ENCODE results near the gene TDG. TPM values are rescaled to one million over a fixed set of nuclear protein-coding genes. Genes with fewer than 3 reads are reported as not detected.
A peak's percentile ranks its signal among the peaks of the same experiment; 100 is the strongest.

The TDG gene
- total RNA-seq, 2 experiments from 2014 or later = 29.4 to 46.5 TPM

- peak overlapping the region; percentile 58 for H3K27ac Mint-ChIP-seq
- no peaks in the 10 kb centered on the region for H3K9me3 Mint-ChIP-seq (ENCODE audit: low read depth)
- CTCF ChIA-PET = interaction anchor here (0.7 to 2.3 kb wide), 4 partner anchors 9 to 26 kb away, joined by 3 to 12 read pairs (median 3); a partner anchor contains a TSS
- DNase-seq (no peak), ATAC-seq (no peak)
- H3K4me3 Mint-ChIP-seq = no peak overlapping the region
- H3K36me3 Mint-ChIP-seq = peaks cover 75% of the 10 kb centered on the region
- H3K27me3 Mint-ChIP-seq = no peaks in the 10 kb centered on the region
- peaks cover 48% of the 10 kb centered on the region for H3K4me1 Mint-ChIP-seq
Measured at GRCh38 chr12:103947871-103948555, 17.7 kb upstream of the TDG start.

- Mint-ChIP-seq H3K4me3 (no peak overlapping the region), H3K4me1 (peaks cover 55% of the 10 kb centered on the region), H3K36me3 (peaks cover 74% of the 10 kb centered on the region), H3K27me3 (no peaks in the 10 kb centered on the region), H3K27ac (peak overlapping the region; percentile 58), H3K9me3 (ENCODE audit: low read depth) (no peaks in the 10 kb centered on the region)
- DNase-seq = no peak
- CTCF ChIA-PET = interaction anchor here (1.3 to 2.3 kb wide), 3 partner anchors 11 to 20 kb away, joined by 3 to 12 read pairs (median 4); partner anchors contain the start of gene TDG
- ATAC-seq = no peak
Measured at GRCh38 chr12:103948746-103949406, 16.8 kb upstream of the TDG start.

- CTCF ChIA-PET = no interaction called here
- Mint-ChIP-seq H3K4me1 (peaks cover 65% of the 10 kb centered on the region), H3K9me3 (ENCODE audit: low read depth) (no peaks in the 10 kb centered on the region), H3K27me3 (no peaks in the 10 kb centered on the region), H3K27ac (peak overlapping the region; percentile 69), H3K36me3 (peaks cover 60% of the 10 kb centered on the region), H3K4me3 (no peak overlapping the region)
- no peak for DNase-seq
- ATAC-seq = no peak
Measured at GRCh38 chr12:103952497-103952896, 13.2 kb upstream of the TDG start.

GRCh38 chr12:103955811-103956508 lies 9.7 kb upstream of the TDG start:
- H3K4me1 Mint-ChIP-seq = peaks cover 47% of the 10 kb centered on the region
- ATAC-seq = no peak
- peak overlapping the region; percentile 95 for H3K27ac Mint-ChIP-seq
- no peaks in the 10 kb centered on the region for H3K27me3 Mint-ChIP-seq
- CTCF ChIA-PET = interaction anchor here (0.7 to 4.4 kb wide), 9 partner anchors 10 to 287 kb away, joined by 3 to 32 read pairs (median 3); partner anchors contain the start of genes HSP90B1 and TDG
- H3K9me3 Mint-ChIP-seq (ENCODE audit: low read depth) = no peaks in the 10 kb centered on the region
- DNase-seq = no peak
- peak overlapping the region; percentile 97 for H3K4me3 Mint-ChIP-seq
- H3K36me3 Mint-ChIP-seq = peaks cover 31% of the 10 kb centered on the region

GRCh38 chr12:103956509-103957027 lies 9.1 kb upstream of the TDG start:
- DNase-seq (peak; percentile 45), ATAC-seq (peak; percentile 25)
- CTCF ChIA-PET = interaction anchor here (0.7 to 4.4 kb wide), 9 partner anchors 9 to 152 kb away, joined by 3 to 32 read pairs (median 3); partner anchors contain the start of genes HSP90B1 and TDG
- Mint-ChIP-seq H3K27me3 (no peaks in the 10 kb centered on the region), H3K9me3 (ENCODE audit: low read depth) (no peaks in the 10 kb centered on the region), H3K27ac (peak overlapping the region; percentile 95), H3K36me3 (peaks cover 28% of the 10 kb centered on the region), H3K4me1 (peaks cover 46% of the 10 kb centered on the region), H3K4me3 (peak overlapping the region; percentile 97)

GRCh38 chr12:103957865-103958388 lies 7.7 kb upstream of the TDG start:
- H3K27ac Mint-ChIP-seq = peak overlapping the region; percentile 95
- peaks cover 19% of the 10 kb centered on the region for H3K36me3 Mint-ChIP-seq
- peaks cover 34% of the 10 kb centered on the region for H3K4me1 Mint-ChIP-seq
- H3K27me3 Mint-ChIP-seq = no peaks in the 10 kb centered on the region
- H3K4me3 Mint-ChIP-seq = peak overlapping the region; percentile 97
- no peak for ATAC-seq
- H3K9me3 Mint-ChIP-seq (ENCODE audit: low read depth) = no peaks in the 10 kb centered on the region
- CTCF ChIA-PET = interaction anchor here (3.1 kb wide), 1 partner anchor 29 kb away, joined by 9 read pairs; the partner anchor contains the start of gene HSP90B1
- no peak for DNase-seq

GRCh38 chr12:103958621-103959020 lies 7.1 kb upstream of the TDG start:
- CTCF ChIA-PET = no interaction called here
- no peak overlapping the region for H3K27ac Mint-ChIP-seq
- H3K27me3 Mint-ChIP-seq = no peaks in the 10 kb centered on the region
- no peak overlapping the region for H3K4me3 Mint-ChIP-seq
- H3K4me1 Mint-ChIP-seq = peaks cover 29% of the 10 kb centered on the region
- no peak for DNase-seq
- no peaks in the 10 kb centered on the region for H3K9me3 Mint-ChIP-seq (ENCODE audit: low read depth)
- H3K36me3 Mint-ChIP-seq = peaks cover 16% of the 10 kb centered on the region
- ATAC-seq = no peak

GRCh38 chr12:103960616-103961227 lies 5.0 kb upstream of the TDG start:
- Mint-ChIP-seq H3K4me3 (no peak overlapping the region), H3K9me3 (ENCODE audit: low read depth) (no peaks in the 10 kb centered on the region), H3K27ac (no peak overlapping the region), H3K27me3 (no peaks in the 10 kb centered on the region), H3K36me3 (peaks cover 6% of the 10 kb centered on the region), H3K4me1 (peaks cover 27% of the 10 kb centered on the region)
- CTCF ChIA-PET = no interaction called here
- ATAC-seq (no peak), DNase-seq (no peak)

- peaks cover 29% of the 10 kb centered on the region for H3K4me1 Mint-ChIP-seq
Measured at GRCh38 chr12:103962493-103962892, 3.2 kb upstream of the TDG start.

GRCh38 chr12:103964805-103965204 lies 867 bp upstream of the TDG start:
- DNase-seq = no peak
- Mint-ChIP-seq H3K4me1 (peaks cover 46% of the 10 kb centered on the region), H3K4me3 (peak overlapping the region; percentile 99), H3K27ac (peak overlapping the region; percentile 98), H3K27me3 (no peaks in the 10 kb centered on the region), H3K9me3 (ENCODE audit: low read depth) (no peaks in the 10 kb centered on the region), H3K36me3 (peaks cover 12% of the 10 kb centered on the region)
- no peak for ATAC-seq
- CTCF ChIA-PET = interaction anchor here (1.2 to 3.2 kb wide), 5 partner anchors 10 to 144 kb away, joined by 3 to 32 read pairs (median 12); partner anchors contain the start of genes HSP90B1 and NT5DC3

More at GRCh38 chr12:103962493-103962892, 3.2 kb upstream of the TDG start:
- DNase-seq = no peak
- Mint-ChIP-seq H3K9me3 (ENCODE audit: low read depth) (no peaks in the 10 kb centered on the region), H3K27me3 (no peaks in the 10 kb centered on the region), H3K36me3 (peaks cover 3% of the 10 kb centered on the region), H3K27ac (no peak overlapping the region), H3K4me3 (no peak overlapping the region)
- CTCF ChIA-PET = interaction anchor here (0.6 to 1.2 kb wide), 2 partner anchors 14 to 60 kb away, joined by 3 to 4 read pairs; no protein-coding TSS in a partner anchor
- no peak for ATAC-seq

- Mint-ChIP-seq H3K4me1 (peaks cover 46% of the 10 kb centered on the region), H3K4me3 (peak overlapping the region; percentile 99), H3K9me3 (ENCODE audit: low read depth) (no peaks in the 10 kb centered on the region), H3K36me3 (peaks cover 12% of the 10 kb centered on the region), H3K27me3 (no peaks in the 10 kb centered on the region), H3K27ac (peak overlapping the region; percentile 98)
- CTCF ChIA-PET = interaction anchor here (1.1 to 3.2 kb wide), 6 partner anchors 9 to 144 kb away, joined by 3 to 32 read pairs (median 9); partner anchors contain the start of genes HSP90B1 and NT5DC3
- DNase-seq (no peak), ATAC-seq (no peak)
Measured at GRCh38 chr12:103965255-103965589, 450 bp upstream of the TDG start.

GRCh38 chr12:103966736-103967135 lies 1.1 kb downstream of the TDG start:
- ATAC-seq = no peak
- CTCF ChIA-PET = interaction anchor here (1.2 to 3.2 kb wide), 4 partner anchors 12 to 142 kb away, joined by 3 to 32 read pairs (median 8); a partner anchor contains a TSS
- Mint-ChIP-seq H3K27me3 (no peaks in the 10 kb centered on the region), H3K27ac (peak overlapping the region; percentile 98), H3K9me3 (ENCODE audit: low read depth) (no peaks in the 10 kb centered on the region), H3K4me1 (peaks cover 54% of the 10 kb centered on the region), H3K36me3 (peaks cover 14% of the 10 kb centered on the region), H3K4me3 (peak overlapping the region; percentile 99)
- no peak for DNase-seq
